Neuron (in vitro differentiated cells): ENCODE measurements around the gene INSR.

Source experiments
- H2AFZ ChIP-seq: one replicate; pipeline ENCODE4 v1.6.1; 2013; ENCODE audit warnings: low read depth, mild to moderate bottlenecking, inconsistent platforms, low read length, moderate library complexity
- H3K27me3 ChIP-seq: one replicate; pipeline ENCODE4 v1.6.1; 2013; ENCODE audit warnings: low read length; ENCODE audit not compliant: insufficient read depth
- H3K36me3 ChIP-seq: one replicate; pipeline ENCODE4 v1.6.1; 2013; ENCODE audit warnings: low read length; ENCODE audit not compliant: insufficient read depth
- H3K4me1 ChIP-seq: one replicate; pipeline ENCODE4 v1.6.1; 2013; ENCODE audit warnings: low read length; ENCODE audit not compliant: insufficient read depth
- H3K4me3 ChIP-seq: 2 replicates; pipeline ENCODE4 v1.5.1; 2013; ENCODE audit warnings: mild to moderate bottlenecking, low read length, moderate library complexity
- H3K9me3 ChIP-seq: one replicate; pipeline ENCODE4 v1.6.1; 2013; ENCODE audit warnings: low read length

Gene INSR

GRCh38 chr19:7260161-7260560 is 34.1 kb downstream of the INSR start:
- no peak overlapping the region for H2AFZ ChIP-seq
- H3K4me3 ChIP-seq, result no peak overlapping the region
- H3K4me1 ChIP-seq, result no peaks in the 10 kb centered on the region
- peaks cover 2% of the 10 kb centered on the region for H3K9me3 ChIP-seq
- no peaks in the 10 kb centered on the region for H3K27me3 ChIP-seq
- H3K36me3 ChIP-seq, result no peaks in the 10 kb centered on the region

GRCh38 chr19:7258840-7259395 is 35.3 kb downstream of the INSR start:
- Histone ChIP-seq H2AFZ (no peak overlapping the region), H3K9me3 (peaks cover 2% of the 10 kb centered on the region), H3K27me3 (no peaks in the 10 kb centered on the region), H3K36me3 (no peaks in the 10 kb centered on the region), H3K4me3 (no peak overlapping the region), H3K4me1 (no peaks in the 10 kb centered on the region)

- Histone ChIP-seq H3K4me1 (no peaks in the 10 kb centered on the region), H2AFZ (no peak overlapping the region), H3K9me3 (peaks cover 2% of the 10 kb centered on the region), H3K4me3 (no peak overlapping the region), H3K27me3 (no peaks in the 10 kb centered on the region), H3K36me3 (no peaks in the 10 kb centered on the region)
Measured at GRCh38 chr19:7258041-7258839, 36.0 kb downstream of the INSR start.

- no peak overlapping the region for H3K4me3 ChIP-seq
- peaks cover under 1% of the 10 kb centered on the region for H3K9me3 ChIP-seq
- H3K4me1 ChIP-seq, result no peaks in the 10 kb centered on the region
- no peaks in the 10 kb centered on the region for H3K27me3 ChIP-seq
- no peaks in the 10 kb centered on the region for H3K36me3 ChIP-seq
- no peak overlapping the region for H2AFZ ChIP-seq
Measured at GRCh38 chr19:7257148-7258040, 36.8 kb downstream of the INSR start.

- Histone ChIP-seq H3K9me3 (no peaks in the 10 kb centered on the region), H3K4me1 (no peaks in the 10 kb centered on the region), H3K27me3 (no peaks in the 10 kb centered on the region), H3K4me3 (no peak overlapping the region), H3K36me3 (no peaks in the 10 kb centered on the region), H2AFZ (no peak overlapping the region)
Measured at GRCh38 chr19:7255631-7256030, 38.6 kb downstream of the INSR start.

DNA sequence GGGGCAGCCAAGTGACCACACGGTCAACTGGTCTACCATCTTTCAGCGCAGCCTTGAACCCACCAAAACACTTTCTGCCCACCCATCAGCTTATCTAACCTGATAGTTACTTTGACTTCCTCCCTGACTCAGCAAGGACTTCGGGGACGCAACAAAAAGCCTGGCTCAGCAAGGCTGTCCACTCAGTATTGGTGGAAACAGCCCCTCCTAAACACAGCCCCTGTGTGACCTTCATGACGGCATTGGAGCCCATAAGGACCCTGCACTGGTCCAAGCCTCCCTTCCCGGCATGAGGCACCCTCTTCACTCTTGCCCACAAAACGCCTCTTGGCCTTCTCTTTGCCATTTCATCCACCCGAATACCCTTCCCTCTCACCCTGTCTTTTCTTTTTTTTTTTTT is 39.1 kb downstream of the INSR start:
- H3K4me1 ChIP-seq, result no peaks in the 10 kb centered on the region
- H3K36me3 ChIP-seq, result no peaks in the 10 kb centered on the region
- H3K9me3 ChIP-seq, result no peaks in the 10 kb centered on the region
- no peak overlapping the region for H3K4me3 ChIP-seq
- H3K27me3 ChIP-seq, result no peaks in the 10 kb centered on the region
- no peak overlapping the region for H2AFZ ChIP-seq

- H3K4me1 ChIP-seq, result no peaks in the 10 kb centered on the region
- no peak overlapping the region for H3K4me3 ChIP-seq
- H2AFZ ChIP-seq, result no peak overlapping the region
- H3K9me3 ChIP-seq, result no peaks in the 10 kb centered on the region
- no peaks in the 10 kb centered on the region for H3K36me3 ChIP-seq
- H3K27me3 ChIP-seq, result no peaks in the 10 kb centered on the region
Measured at GRCh38 chr19:7254590-7254989, 39.6 kb downstream of the INSR start.

DNA sequence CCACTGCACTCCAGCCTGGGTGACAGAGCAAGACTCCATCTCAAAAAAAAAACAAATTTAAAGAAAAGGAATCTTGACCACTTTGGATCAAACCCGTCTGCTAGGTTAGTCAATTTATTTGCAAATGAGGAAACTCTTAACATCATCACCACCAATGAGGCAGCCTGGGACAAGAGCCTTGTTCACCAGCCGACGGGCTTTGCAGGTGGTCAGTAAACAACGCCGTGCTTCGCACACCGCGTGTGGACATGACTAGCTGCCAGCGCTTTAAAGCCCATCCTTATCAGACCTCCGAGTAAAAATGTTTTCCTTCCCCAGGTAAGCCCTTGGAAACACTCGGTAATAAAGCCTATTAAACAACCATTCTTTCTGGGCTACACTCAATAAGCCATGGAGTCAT is 41.9 kb downstream of the INSR start:
- no peaks in the 10 kb centered on the region for H3K36me3 ChIP-seq
- no peaks in the 10 kb centered on the region for H3K27me3 ChIP-seq
- no peak overlapping the region for H3K4me3 ChIP-seq
- no peaks in the 10 kb centered on the region for H3K4me1 ChIP-seq
- H3K9me3 ChIP-seq, result no peaks in the 10 kb centered on the region
- no peak overlapping the region for H2AFZ ChIP-seq

GRCh38 chr19:7251494-7251893 is 42.7 kb downstream of the INSR start:
- Histone ChIP-seq H3K4me3 (no peak overlapping the region), H3K27me3 (no peaks in the 10 kb centered on the region), H2AFZ (no peak overlapping the region), H3K9me3 (no peaks in the 10 kb centered on the region), H3K36me3 (no peaks in the 10 kb centered on the region), H3K4me1 (no peaks in the 10 kb centered on the region)

DNA sequence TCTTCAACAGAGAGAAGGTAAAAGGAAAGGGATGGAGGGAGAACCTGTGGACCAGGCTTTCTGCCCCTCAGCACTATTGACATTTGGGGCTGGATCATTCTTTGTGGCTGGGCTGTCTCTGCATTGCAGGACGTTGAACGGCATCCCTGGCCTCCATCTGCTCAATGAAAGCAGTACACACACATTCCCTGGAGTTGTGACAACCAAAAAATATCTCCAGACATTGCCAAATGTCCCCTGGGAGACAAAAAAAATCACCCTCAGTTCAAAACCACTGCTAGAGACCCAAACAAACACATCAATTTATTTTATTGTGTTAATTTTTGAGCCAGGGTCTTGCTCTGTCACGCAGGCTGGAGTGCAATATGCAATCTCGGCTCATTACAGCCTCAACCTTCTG is 43.3 kb downstream of the INSR start:
- Histone ChIP-seq H2AFZ (no peak overlapping the region), H3K36me3 (no peaks in the 10 kb centered on the region), H3K9me3 (no peaks in the 10 kb centered on the region), H3K4me3 (no peak overlapping the region), H3K4me1 (no peaks in the 10 kb centered on the region), H3K27me3 (no peaks in the 10 kb centered on the region)

DNA sequence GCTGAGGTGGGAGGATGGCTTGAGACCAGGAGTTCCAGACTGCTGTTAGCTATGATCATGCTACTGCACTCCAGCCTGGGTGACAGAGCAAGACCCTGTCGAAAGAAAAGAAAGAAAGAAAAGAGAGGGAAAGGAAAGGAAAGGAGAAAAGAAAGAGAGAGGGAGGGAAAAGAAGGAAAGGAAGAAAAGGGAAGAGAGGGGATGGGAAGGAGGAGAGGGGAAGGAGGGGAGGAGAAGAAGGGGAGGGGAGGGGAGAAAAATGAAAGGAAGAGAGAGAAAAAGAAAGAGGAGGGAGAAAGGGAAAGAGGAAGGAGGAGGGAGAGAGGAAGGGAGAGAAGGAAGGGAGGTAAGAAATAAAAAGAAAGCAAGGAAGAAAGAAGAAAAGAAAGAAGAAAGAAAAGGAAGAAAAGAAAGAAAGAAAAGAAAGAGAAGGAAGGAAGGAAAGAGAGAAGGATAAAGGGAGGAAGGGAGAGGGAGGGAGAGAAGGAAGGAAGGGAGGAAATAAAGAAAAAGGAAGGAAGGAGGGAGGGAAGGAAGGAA is 44.1 kb downstream of the INSR start:
- Histone ChIP-seq H3K4me1 (no peaks in the 10 kb centered on the region), H3K4me3 (no peak overlapping the region), H3K36me3 (no peaks in the 10 kb centered on the region), H3K27me3 (no peaks in the 10 kb centered on the region), H3K9me3 (no peaks in the 10 kb centered on the region), H2AFZ (no peak overlapping the region)

GRCh38 chr19:7247155-7247554 is 47.1 kb downstream of the INSR start:
- no peaks in the 10 kb centered on the region for H3K27me3 ChIP-seq
- H3K36me3 ChIP-seq, result no peaks in the 10 kb centered on the region
- no peak overlapping the region for H2AFZ ChIP-seq
- no peaks in the 10 kb centered on the region for H3K9me3 ChIP-seq
- H3K4me3 ChIP-seq, result no peak overlapping the region
- H3K4me1 ChIP-seq, result no peaks in the 10 kb centered on the region

DNA sequence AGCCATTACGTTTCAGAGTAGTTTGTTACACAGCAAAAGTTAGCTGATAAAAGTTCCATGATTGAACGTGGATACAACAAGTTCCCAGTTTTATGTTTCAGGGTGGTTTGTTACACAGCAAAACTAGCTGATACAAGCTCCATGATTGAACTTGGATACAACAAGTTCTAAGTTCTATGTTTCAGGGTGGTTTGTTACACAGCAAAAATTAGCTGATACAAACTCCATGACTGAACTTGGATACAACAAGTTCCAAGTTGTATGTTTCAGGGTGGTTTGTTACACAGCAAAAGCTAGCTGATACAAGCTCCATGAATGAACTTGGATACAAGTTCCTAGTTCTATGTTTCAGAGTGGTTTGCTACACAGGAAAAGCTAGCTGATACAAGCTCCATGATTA is 47.6 kb downstream of the INSR start:
- H3K4me3 ChIP-seq, result no peak overlapping the region

More for the DNA sequence above, 47.6 kb downstream of the INSR start:
- Histone ChIP-seq H2AFZ (no peak overlapping the region), H3K9me3 (no peaks in the 10 kb centered on the region), H3K27me3 (no peaks in the 10 kb centered on the region), H3K36me3 (no peaks in the 10 kb centered on the region), H3K4me1 (no peaks in the 10 kb centered on the region)
